Naive thymus-derived CD8-positive, alpha-beta T cell (primary cell): Measurements from ENCODE around the gene TOB2. TPM values are rescaled to one million over a fixed set of nuclear protein-coding genes. Genes with fewer than 3 reads are reported as not detected.

Experiments
- ATAC-seq, 2 donors: fragments of 150-1000 bp; cut with Tn5 transposase in 1 of 2; sonication (Bioruptor Pico), chemical (Tn5 transposase) in 1 of 2; 1 replicate in 1 of 2; 2 replicates in 1 of 2; pipeline ENCODE4 v1.10.0; 2021; ENCODE audit warnings: mild to moderate bottlenecking in 2 of 2, moderate library complexity in 2 of 2
- POLR2A ChIA-PET: fragments of 350-600 bp; sonication (Branson Sonifier 250); formaldehyde crosslinking; loops from one replicate; lab custom pipeline; 2021; ENCODE audit warnings: antibody characterized with exemption; lab: Charles Lee
- DNase-seq, 10 donors: peaks; one replicate each; pipeline versions ENCODE4 v3.0.0 to v3.0.0-alpha.2; 2020 to 2022
- H3K27ac Mint-ChIP-seq, 10 donors: one replicate each; pipeline ENCODE4 v1.8.0; 2020 to 2022; ENCODE audit warnings: mild to moderate bottlenecking in 10 of 10, mixed read lengths in 10 of 10, moderate library complexity in 4 of 10, inconsistent platforms in 1 of 10
- H3K27me3 Mint-ChIP-seq, 5 donors: one replicate each; pipeline ENCODE4 v1.8.0; 2021 to 2022; ENCODE audit warnings: mixed read lengths in 5 of 5
- H3K36me3 Mint-ChIP-seq, 3 donors: one replicate each; pipeline ENCODE4 v1.8.0; 2020 to 2022; ENCODE audit warnings: mixed read lengths in 3 of 3, mild to moderate bottlenecking in 2 of 3, inconsistent platforms in 1 of 3
- H3K4me1 Mint-ChIP-seq, 4 donors: one replicate each; pipeline ENCODE4 v1.8.0; 2021 to 2022; ENCODE audit warnings: mixed read lengths in 4 of 4
- H3K4me3 Mint-ChIP-seq, 10 donors: one replicate each; pipeline ENCODE4 v1.8.0; 2020 to 2022; ENCODE audit warnings: mild to moderate bottlenecking in 10 of 10, mixed read lengths in 10 of 10, moderate library complexity in 6 of 10, inconsistent platforms in 1 of 10
- H3K9me3 Mint-ChIP-seq, 9 donors: one replicate each; pipeline ENCODE4 v1.8.0; 2020 to 2022; ENCODE audit warnings: mixed read lengths in 9 of 9, mild to moderate bottlenecking in 3 of 9, inconsistent platforms in 1 of 9, moderate library complexity in 1 of 9
- polyA plus RNA-seq, 3 donors: library from polyadenylated mRNA; unstranded; fragments of 300-500 nt; fragmentation: Illumina TruSeq; gene quantifications; one replicate each; pipeline ENCODE4 v1.2.3, GENCODE V29; 2021
- total RNA-seq, 8 experiments: library from RNA in 2 of 8; stranded (reverse) in 2 of 8; gene quantifications; one replicate each; pipeline ENCODE4 v1.2.3 and lab custom pipeline; 2021 to 2026

TOB2 gene, protein sequence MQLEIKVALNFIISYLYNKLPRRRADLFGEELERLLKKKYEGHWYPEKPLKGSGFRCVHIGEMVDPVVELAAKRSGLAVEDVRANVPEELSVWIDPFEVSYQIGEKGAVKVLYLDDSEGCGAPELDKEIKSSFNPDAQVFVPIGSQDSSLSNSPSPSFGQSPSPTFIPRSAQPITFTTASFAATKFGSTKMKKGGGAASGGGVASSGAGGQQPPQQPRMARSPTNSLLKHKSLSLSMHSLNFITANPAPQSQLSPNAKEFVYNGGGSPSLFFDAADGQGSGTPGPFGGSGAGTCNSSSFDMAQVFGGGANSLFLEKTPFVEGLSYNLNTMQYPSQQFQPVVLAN
- total RNA-seq (10 to 100 TPM; 26.2 to 26.4 TPM), polyA plus RNA-seq (10 to 100 TPM in 1 of 3 donors, 1 to 10 TPM in 2; 8.7 to 12.1 (median 9.0) TPM), total RNA-seq (lab: John Stamatoyannopoulos, UW) (38.2 to 174 (median 53.4) reads per million in 6 experiments)

DNA sequence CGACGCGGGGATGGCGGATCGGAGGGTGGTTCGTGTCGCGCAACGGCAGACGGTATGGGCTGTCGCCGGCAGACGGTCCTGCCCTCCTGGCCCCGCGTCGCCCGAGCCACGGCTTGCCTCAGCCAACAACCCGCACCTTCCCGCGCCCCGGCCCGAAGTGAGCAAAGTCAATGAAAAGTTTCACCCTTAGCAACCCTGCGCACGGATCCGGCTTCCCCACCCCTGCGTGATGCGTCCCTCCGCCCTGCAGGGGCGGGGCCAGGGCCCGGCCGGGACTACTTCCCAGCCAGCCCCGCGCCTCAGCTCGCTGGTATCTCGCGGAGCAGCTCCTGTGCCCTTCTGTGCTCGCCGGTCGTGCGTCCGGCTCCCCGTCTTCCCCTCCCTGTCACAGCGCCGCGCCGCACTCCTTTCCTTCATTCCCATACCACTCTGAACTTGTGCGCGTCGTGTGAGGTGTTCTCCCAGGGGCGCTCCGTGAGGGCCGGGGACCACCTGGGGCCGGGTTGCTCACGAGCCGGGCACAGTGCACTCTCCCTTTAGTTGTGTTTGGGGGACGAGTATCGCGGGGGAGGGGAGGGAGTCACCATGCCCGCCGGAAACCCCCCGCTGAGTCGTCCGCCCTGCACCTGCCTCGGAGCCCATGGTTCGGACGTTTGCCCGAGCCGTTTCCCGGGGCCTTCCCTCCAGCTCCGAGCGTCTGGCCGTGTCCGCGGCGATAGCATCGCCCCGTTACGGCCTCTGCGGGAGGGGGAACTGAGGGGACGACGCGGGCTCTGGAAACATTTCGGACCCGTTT is at the start of gene TOB2:
TSS of gene TOB2 (minus strand) at position 163 of the 796 bp plus-strand sequence. CDS start 9,456 bp downstream, outside the sequence.
- Mint-ChIP-seq H3K27me3 (no peaks in the 10 kb centered on the region), H3K36me3 (no peaks in the 10 kb centered on the region), H3K9me3 (no peaks in the 10 kb centered on the region), H3K4me3 (peak within 1 kb of the TSS; percentile 88 to 100 (median 94)), H3K27ac (peak within 1 kb of the TSS; percentile 92 to 100 (median 97)), H3K4me1 (peaks cover 21 to 35% (median 31%) of the 10 kb centered on the region in 4 donors)
- POLR2A ChIA-PET: interaction anchor here (0.8 to 6.4 kb wide), 25 partner anchors 9 to 633 kb away, joined by 3 to 216 read pairs (median 6); partner anchors contain the start of genes ACO2, CCDC134, DESI1 and EP300
- peak; percentile 90 to 96 (median 94) for DNase-seq
- ATAC-seq: peak; percentile 50 to 57

DNA sequence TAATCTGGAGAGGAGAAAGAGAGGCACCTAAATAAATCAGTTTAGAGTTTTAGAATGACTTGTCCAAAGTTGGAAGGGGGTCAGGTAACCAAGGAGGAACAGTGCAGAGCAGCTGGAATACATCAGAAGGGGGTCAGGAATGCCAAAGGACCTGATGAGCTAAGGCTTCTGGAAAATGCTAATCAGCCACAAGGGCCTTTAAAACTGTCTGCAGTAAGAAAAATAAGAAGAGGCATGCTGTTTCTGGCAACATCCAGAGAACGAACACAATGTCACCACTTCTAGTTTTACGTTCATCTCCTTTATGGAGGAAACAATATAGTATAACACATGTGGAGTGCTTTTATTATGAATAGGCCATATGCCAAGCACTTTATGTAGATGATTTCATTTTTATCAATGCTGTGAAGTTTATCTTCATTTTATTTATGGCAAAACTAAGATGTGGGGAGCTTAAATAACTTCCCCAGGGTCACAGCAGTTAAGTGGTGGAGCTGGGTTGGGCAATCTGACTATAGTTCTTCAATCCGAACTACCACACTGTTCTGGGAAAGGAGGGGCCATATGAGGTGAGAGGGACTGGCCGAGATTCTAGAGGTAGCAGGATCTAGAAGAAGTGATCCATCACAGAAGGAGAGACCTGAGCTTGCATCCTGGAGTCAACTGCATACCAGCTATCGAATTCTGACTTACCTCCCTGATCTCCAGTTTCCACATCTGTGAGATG is 44.9 kb upstream of the TOB2 start:
- POLR2A ChIA-PET: interaction anchor here (0.9 kb wide), 1 partner anchor 70 kb away, joined by 4 read pairs; no protein-coding TSS in a partner anchor
- ATAC-seq (no peak), DNase-seq (no peak)
- H3K9me3 Mint-ChIP-seq: no peaks in the 10 kb centered on the region
- no peak overlapping the region for H3K4me3 Mint-ChIP-seq
- no peaks in the 10 kb centered on the region for H3K27me3 Mint-ChIP-seq
- H3K4me1 Mint-ChIP-seq: peaks cover 12 to 46% (median 37%) of the 10 kb centered on the region in 4 donors
- peaks cover 0 to 12% (median 0%) of the 10 kb centered on the region in 3 donors for H3K36me3 Mint-ChIP-seq
- peak overlapping the region in 4 of 10 donors; percentile 5 to 68 (median 40) for H3K27ac Mint-ChIP-seq

DNA sequence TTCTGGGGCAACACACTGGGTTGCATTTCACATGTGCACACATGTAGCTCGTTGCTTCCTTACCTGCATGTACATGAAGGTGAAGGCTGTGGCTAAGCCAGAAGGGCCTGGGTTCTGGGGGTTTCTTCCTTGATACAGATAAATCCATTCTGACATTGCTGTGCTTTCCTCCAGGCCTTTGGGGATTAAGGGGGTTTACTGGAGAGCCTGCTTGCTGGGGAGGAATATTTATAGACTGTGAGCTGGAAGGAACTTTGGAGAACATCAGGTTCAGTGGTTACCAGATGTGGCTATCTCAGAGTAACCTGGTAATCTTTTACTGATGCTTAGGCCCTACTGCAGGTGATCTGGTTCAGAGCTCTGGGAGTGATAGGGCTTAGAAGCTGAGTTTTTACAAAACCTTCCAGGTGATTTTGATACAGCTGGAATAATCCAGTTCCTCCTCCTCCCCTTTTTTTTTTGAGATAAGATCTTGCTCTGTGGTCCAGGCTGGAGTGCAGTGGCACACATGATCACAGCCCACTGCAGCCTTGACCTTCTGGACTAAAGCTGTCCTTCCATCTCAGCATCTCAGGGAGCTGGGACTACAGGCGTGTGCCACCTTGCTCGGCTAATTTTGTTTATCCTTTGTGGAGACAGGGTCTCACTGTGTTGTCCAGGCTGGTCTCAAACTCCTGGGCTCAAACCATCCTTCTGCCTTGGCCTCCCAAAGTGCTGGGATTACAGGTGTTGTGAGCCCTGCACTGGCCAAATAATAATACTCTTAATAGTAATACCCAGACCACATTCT is 42.2 kb upstream of the TOB2 start:
- Mint-ChIP-seq H3K4me1 (peaks cover 16 to 58% (median 50%) of the 10 kb centered on the region in 4 donors), H3K9me3 (no peaks in the 10 kb centered on the region), H3K4me3 (no peak overlapping the region), H3K36me3 (peaks cover 0 to 17% (median 0%) of the 10 kb centered on the region in 3 donors), H3K27me3 (no peaks in the 10 kb centered on the region), H3K27ac (peak overlapping the region in 3 of 10 donors; percentile 31 to 46 (median 34))
- POLR2A ChIA-PET: no interaction called here
- ATAC-seq (no peak), DNase-seq (no peak)

DNA sequence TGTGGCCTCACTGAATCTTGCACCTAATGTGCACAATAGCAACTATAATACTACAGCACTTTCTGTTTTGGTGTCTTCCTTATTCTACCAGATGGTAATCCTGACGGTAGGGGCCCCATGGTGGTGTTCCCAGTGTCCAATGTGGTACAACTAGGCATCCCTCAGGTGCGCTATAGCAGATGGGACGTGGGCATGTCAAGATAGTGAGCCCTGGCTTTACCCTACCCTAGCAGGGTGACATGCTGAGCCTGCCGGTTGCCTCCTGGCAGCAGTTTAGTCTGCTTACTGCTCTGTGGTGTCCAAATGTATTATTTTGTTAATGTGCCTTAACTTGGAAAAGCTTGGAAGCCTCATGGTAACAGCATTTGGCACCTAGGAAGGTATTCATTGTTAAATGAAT is 41.5 kb upstream of the TOB2 start:
- Mint-ChIP-seq H3K9me3 (no peaks in the 10 kb centered on the region), H3K4me1 (peaks cover 18 to 60% (median 52%) of the 10 kb centered on the region in 4 donors), H3K4me3 (no peak overlapping the region), H3K27ac (peak overlapping the region in 1 of 10 donors; percentile 29), H3K27me3 (no peaks in the 10 kb centered on the region), H3K36me3 (peaks cover 0 to 19% (median 0%) of the 10 kb centered on the region in 3 donors)
- POLR2A ChIA-PET: no interaction called here
- ATAC-seq (no peak), DNase-seq (no peak)

DNA sequence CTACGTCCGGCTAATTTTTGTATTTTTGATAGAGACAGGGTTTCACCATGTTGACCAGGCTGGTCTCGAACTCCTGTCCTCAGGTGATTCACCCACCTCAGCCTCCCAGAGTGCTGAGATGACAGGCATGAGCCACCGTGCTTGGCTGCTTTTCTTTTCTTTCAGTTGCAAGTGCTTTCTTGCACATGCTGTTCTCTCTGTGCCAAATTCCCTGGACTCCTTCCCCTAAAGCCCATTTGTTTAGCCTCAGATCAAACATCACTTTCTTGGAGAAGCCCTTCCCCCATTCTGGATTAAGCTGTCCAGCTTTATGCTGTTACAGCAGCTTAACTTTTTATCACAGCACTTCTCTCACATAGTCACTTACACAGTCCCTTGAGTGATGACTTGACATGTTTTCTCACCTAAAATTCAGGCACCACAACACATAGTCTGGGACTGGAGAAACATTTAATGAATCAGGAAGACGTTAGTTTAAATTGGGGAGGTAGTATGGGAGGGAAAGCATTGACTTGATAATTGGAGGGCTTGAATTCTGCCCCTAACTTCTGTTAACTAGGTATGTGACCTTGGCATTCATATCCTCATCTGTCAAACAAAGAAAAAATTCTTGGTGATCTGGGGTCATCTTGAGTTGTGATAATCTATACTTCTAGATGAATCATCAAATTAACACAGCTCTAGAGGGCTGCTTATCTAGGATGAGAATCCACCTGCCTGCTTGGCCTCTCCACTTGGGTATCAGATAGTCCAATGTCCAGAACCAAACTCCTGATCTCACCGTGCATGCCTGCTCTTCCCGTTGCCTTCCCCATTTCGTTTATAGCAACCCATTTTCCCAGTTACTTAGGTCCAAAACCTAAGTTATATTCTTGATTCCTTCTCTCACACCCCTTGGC is 40.7 kb upstream of the TOB2 start:
- no peak overlapping the region for H3K4me3 Mint-ChIP-seq
- H3K4me1 Mint-ChIP-seq: peaks cover 24 to 67% (median 59%) of the 10 kb centered on the region in 4 donors
- no peak for DNase-seq
- H3K27me3 Mint-ChIP-seq: no peaks in the 10 kb centered on the region
- POLR2A ChIA-PET: no interaction called here
- peaks cover 0 to 19% (median 0%) of the 10 kb centered on the region in 3 donors for H3K36me3 Mint-ChIP-seq
- H3K27ac Mint-ChIP-seq: peak overlapping the region in 3 of 10 donors; percentile 13 to 32 (median 29)
- no peak for ATAC-seq
- no peaks in the 10 kb centered on the region for H3K9me3 Mint-ChIP-seq

DNA sequence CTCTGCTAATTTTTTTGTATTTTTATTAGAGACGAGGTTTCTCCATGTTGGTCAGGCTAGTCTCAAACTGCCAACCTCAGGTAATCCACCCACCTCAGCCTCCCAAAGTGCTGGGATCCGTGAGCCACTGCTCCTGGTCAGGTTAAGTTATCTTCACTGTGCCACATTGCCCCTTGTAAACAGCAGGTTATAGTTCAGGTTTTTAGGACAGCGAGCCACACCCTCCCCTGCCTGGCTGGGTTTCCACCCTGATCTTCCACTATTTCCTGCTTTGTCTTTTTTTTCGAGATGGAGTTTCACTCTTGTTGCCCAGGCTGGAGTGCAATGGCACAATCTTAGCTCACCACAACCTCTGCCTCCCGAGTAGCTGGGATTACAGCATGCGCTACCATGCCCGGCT is 38.4 kb upstream of the TOB2 start:
- DNase-seq: no peak

DNA sequence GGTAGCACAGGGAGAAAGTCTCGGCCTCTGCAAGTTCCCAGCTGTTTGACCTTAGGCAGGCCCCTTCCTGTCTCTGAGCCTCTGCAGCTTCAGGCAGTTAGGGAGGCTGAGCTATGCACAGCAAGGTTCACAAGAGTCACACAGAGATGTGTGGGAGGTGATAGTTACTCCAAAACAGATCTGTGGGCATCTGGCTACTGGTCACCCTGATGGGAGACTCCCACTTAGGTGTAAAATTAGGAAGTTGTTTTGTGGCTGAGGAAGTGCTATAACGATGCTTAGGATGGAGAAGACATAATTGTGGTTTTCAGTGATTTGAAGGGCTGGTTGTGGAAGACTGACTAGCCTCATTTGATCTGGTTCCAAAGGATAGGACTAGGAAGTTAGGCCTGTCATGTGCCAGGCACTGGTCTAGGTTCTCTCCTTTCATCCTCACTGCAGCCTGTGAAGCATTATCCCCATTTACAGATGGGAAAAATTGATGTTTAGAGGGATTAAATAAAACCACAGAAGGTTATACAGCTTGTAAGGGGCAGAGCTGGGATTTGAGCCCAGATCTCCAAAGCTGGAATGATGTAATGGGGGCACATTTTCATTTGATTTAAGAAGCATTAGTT is 35.8 kb upstream of the TOB2 start:
- Mint-ChIP-seq H3K4me3 (no peak overlapping the region), H3K27ac (peak overlapping the region in 6 of 10 donors; percentile 14 to 44 (median 25)), H3K9me3 (no peaks in the 10 kb centered on the region), H3K36me3 (peaks cover 0 to 28% (median 0%) of the 10 kb centered on the region in 3 donors), H3K4me1 (peaks cover 18 to 81% (median 66%) of the 10 kb centered on the region in 4 donors), H3K27me3 (no peaks in the 10 kb centered on the region)
- ATAC-seq: no peak
- DNase-seq: no peak
- POLR2A ChIA-PET: interaction anchor here (1.4 kb wide), 1 partner anchor 36 kb away, joined by 5 read pairs; the partner anchor contains the start of gene TOB2

More for the DNA sequence above, 38.4 kb upstream of the TOB2 start:
- peaks cover 0 to 19% (median 0%) of the 10 kb centered on the region in 3 donors for H3K36me3 Mint-ChIP-seq
- peaks cover 26 to 77% (median 73%) of the 10 kb centered on the region in 4 donors for H3K4me1 Mint-ChIP-seq
- H3K27me3 Mint-ChIP-seq: no peaks in the 10 kb centered on the region
- no peak for ATAC-seq
- no peak overlapping the region for H3K4me3 Mint-ChIP-seq
- POLR2A ChIA-PET: no interaction called here
- no peaks in the 10 kb centered on the region for H3K9me3 Mint-ChIP-seq
- peak overlapping the region in 1 of 10 donors; percentile 59 for H3K27ac Mint-ChIP-seq

DNA sequence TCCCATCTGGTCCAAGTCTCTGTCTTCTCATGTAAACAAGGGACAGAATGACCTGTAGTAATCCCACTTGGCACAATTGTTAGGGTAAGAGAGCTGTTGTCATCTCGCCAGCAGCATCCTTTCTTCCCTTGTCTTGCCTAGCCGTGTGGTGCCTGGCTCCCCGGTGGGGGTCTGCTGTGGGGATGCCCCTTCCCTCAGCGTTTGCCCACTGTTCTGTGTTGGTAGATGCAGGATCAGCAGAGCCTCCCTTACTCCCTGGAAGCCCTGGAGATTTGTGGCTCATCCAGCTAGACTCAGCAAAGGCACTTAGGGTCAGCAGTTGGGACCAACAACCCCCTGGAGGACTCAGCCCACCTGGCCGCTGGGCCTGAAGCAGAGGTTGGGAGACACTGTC is 35.3 kb upstream of the TOB2 start:
- Mint-ChIP-seq H3K4me3 (no peak overlapping the region), H3K27ac (peak overlapping the region in 2 of 10 donors; percentile 14 to 51), H3K36me3 (peaks cover 0 to 26% (median 0%) of the 10 kb centered on the region in 3 donors), H3K9me3 (no peaks in the 10 kb centered on the region), H3K27me3 (no peaks in the 10 kb centered on the region), H3K4me1 (peaks cover 18 to 79% (median 61%) of the 10 kb centered on the region in 4 donors)
- ATAC-seq (no peak), DNase-seq (no peak)
- POLR2A ChIA-PET: interaction anchor here (1.4 kb wide), 1 partner anchor 36 kb away, joined by 5 read pairs; the partner anchor contains the start of gene TOB2

DNA sequence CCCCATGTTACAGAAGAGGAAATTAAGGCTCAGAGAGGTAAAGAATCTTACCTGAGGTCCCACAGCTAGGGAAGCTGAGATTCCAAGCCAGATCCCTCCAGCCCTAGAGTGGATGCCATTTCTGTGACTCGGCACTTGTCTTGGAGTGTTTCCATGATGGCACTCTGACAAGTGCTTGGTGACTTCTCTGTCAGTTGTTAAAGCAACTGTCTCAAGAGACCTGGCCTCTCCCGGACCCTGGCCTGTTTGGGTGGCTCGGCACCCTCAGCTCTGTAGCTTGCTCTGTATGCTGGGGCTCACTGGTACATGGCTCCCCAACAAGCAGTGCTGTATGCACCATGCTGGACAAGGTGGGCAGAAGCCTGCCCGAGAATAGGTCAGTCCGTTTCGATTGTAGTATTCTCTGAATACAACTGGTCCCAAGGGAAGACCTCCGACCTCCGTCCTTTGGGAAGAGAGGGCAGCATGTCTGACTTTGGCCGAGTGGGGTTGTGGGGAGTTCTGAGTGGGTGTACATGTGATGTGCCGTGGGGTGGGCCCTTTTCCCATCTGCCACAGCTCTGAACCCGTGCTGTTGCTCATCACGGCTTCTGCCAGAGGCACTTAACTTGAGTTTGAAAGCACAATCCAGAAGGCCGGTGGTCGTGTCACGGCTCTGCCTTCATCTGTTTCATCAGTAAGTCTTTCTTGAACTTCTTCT is 34.7 kb upstream of the TOB2 start:
- Mint-ChIP-seq H3K4me1 (peaks cover 16 to 75% (median 56%) of the 10 kb centered on the region in 4 donors), H3K27me3 (no peaks in the 10 kb centered on the region), H3K27ac (peak overlapping the region in 2 of 10 donors; percentile 19 to 51), H3K36me3 (peaks cover 0 to 28% (median 0%) of the 10 kb centered on the region in 3 donors), H3K4me3 (no peak overlapping the region), H3K9me3 (no peaks in the 10 kb centered on the region)
- ATAC-seq (no peak), DNase-seq (no peak)
- POLR2A ChIA-PET: no interaction called here

DNA sequence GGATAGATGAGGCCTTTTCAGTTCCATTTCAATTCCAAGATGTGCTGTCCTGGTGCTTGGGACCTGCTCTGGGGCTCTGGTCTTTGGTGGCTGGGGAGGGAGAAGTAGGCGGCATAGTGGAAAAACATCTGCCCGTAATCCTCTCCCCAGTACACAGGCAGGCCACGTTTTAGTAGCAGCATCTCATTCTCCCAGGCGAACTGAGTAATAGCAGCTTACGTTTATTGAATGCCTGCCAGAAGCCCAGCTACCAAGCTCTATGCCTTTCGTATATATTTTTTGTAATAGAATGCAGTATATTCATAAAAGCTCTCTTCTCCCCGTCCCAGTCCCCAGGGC is 33.8 kb upstream of the TOB2 start:
- no peak for DNase-seq
- H3K9me3 Mint-ChIP-seq: no peaks in the 10 kb centered on the region
- H3K36me3 Mint-ChIP-seq: peaks cover 0 to 23% (median 0%) of the 10 kb centered on the region in 3 donors
- no peaks in the 10 kb centered on the region for H3K27me3 Mint-ChIP-seq
- H3K4me1 Mint-ChIP-seq: peaks cover 13 to 75% (median 52%) of the 10 kb centered on the region in 4 donors
- H3K27ac Mint-ChIP-seq: peak overlapping the region in 1 of 10 donors; percentile 40
- H3K4me3 Mint-ChIP-seq: no peak overlapping the region
- ATAC-seq: no peak
- POLR2A ChIA-PET: interaction anchor here (1.1 kb wide), 1 partner anchor 45 kb away, joined by 3 read pairs; no protein-coding TSS in a partner anchor
